RWPE2 (cell line): ENCODE measurements around the gene MPPED1.

Experiments
- ATAC-seq: fragments of 200-7000 bp; cut with Tn5 transposase; 3 replicates; pipeline ENCODE4 v1.9.1; 2021; ENCODE audit warnings: low read depth
- DNase-seq: peaks from one replicate; pipeline ENCODE4 v3.0.0-alpha.2; 2020; ENCODE audit warnings: low spot score
- H3K27ac ChIP-seq: fragments of 450-650 bp; 2 replicates; pipeline ENCODE4 v1.5.1; 2017; ENCODE audit warnings: mild to moderate bottlenecking; ENCODE audit not compliant: poor library complexity, severe bottlenecking
- H3K27me3 ChIP-seq: fragments of 250-450 bp; sonication (Bioruptor Pico); 2 replicates; pipeline ENCODE4 v1.5.1; 2021; ENCODE audit warnings: mild to moderate bottlenecking, moderate library complexity; ENCODE audit not compliant: insufficient read depth, poor library complexity, severe bottlenecking
- H3K36me3 ChIP-seq: fragments of 250-450 bp; sonication (Bioruptor Pico); 2 replicates; pipeline ENCODE4 v1.5.1; 2020; ENCODE audit warnings: low read depth, mild to moderate bottlenecking, moderate library complexity
- H3K4me1 ChIP-seq: fragments of 250-450 bp; sonication (Bioruptor Pico); 2 replicates; pipeline ENCODE4 v1.5.1; 2021; ENCODE audit warnings: mild to moderate bottlenecking, moderate library complexity; ENCODE audit not compliant: insufficient read depth, poor library complexity, severe bottlenecking
- H3K4me3 ChIP-seq: fragments of 250-450 bp; sonication (Bioruptor Pico); 2 replicates; pipeline ENCODE4 v1.5.1; 2021; ENCODE audit warnings: mild to moderate bottlenecking, moderate library complexity; ENCODE audit not compliant: severe bottlenecking
- H3K9me3 ChIP-seq: fragments of 250-450 bp; sonication (Bioruptor Pico); 2 replicates; pipeline ENCODE4 v1.5.1; 2021; ENCODE audit warnings: mild to moderate bottlenecking, moderate library complexity; ENCODE audit not compliant: severe bottlenecking
- CTCF ChIP-seq: fragments of 450-650 bp; IDR thresholded peaks from one replicate; pipeline ENCODE4 v1.5.1; 2017; ENCODE audit warnings: mild to moderate bottlenecking, moderate library complexity; ENCODE audit not compliant: poor library complexity, severe bottlenecking

Gene MPPED1

GRCh38 chr22:43370036-43370435 is 41.8 kb upstream of the MPPED1 start:
- Histone ChIP-seq H3K9me3 (no peaks in the 10 kb centered on the region), H3K36me3 (no peaks in the 10 kb centered on the region), H3K27ac (no peak overlapping the region), H3K27me3 (peaks cover 28% of the 10 kb centered on the region), H3K4me1 (no peaks in the 10 kb centered on the region), H3K4me3 (no peak overlapping the region)
- TF ChIP-seq CTCF = no peak
- DNase-seq (no peak), ATAC-seq (no peak)

GRCh38 chr22:43375951-43376455 is 35.8 kb upstream of the MPPED1 start:
- no peak overlapping the region for H3K4me3 ChIP-seq
- no peaks in the 10 kb centered on the region for H3K4me1 ChIP-seq
- no peak for DNase-seq
- H3K9me3 ChIP-seq = no peaks in the 10 kb centered on the region
- H3K27me3 ChIP-seq = peaks cover 48% of the 10 kb centered on the region
- no peak for TF ChIP-seq CTCF
- no peaks in the 10 kb centered on the region for H3K36me3 ChIP-seq
- no peak overlapping the region for H3K27ac ChIP-seq
- no peak for ATAC-seq

GRCh38 chr22:43376765-43377547 is 34.9 kb upstream of the MPPED1 start:
- H3K36me3 ChIP-seq = no peaks in the 10 kb centered on the region
- ATAC-seq (no peak), DNase-seq (no peak)
- no peak overlapping the region for H3K4me3 ChIP-seq
- no peak overlapping the region for H3K27ac ChIP-seq
- H3K27me3 ChIP-seq = peaks cover 46% of the 10 kb centered on the region
- no peak for TF ChIP-seq CTCF
- H3K9me3 ChIP-seq = no peaks in the 10 kb centered on the region
- H3K4me1 ChIP-seq = no peaks in the 10 kb centered on the region

GRCh38 chr22:43377548-43377895 is 34.3 kb upstream of the MPPED1 start:
- no peaks in the 10 kb centered on the region for H3K9me3 ChIP-seq
- no peak overlapping the region for H3K4me3 ChIP-seq

More at GRCh38 chr22:43377548-43377895, 34.3 kb upstream of the MPPED1 start:
- no peak for TF ChIP-seq CTCF
- ATAC-seq (no peak), DNase-seq (no peak)
- Histone ChIP-seq H3K36me3 (no peaks in the 10 kb centered on the region), H3K27me3 (peaks cover 51% of the 10 kb centered on the region), H3K27ac (no peak overlapping the region), H3K4me1 (no peaks in the 10 kb centered on the region)
